Left ventricle myocardium inferior (tissue), 1 donor: ENCODE data around the gene RUFY3. TPM values are rescaled to one million over a fixed set of nuclear protein-coding genes. Genes with fewer than 3 reads are reported as not detected.

Source experiments
- DNase-seq: peaks from one replicate; pipeline ENCODE4 v3.0.0-alpha.2; 2020
- H3K27ac ChIP-seq: fragments of 200-600 bp; replicated peaks from 2 replicates; pipeline ENCODE4 v1.8.0; 2021
- H3K27me3 ChIP-seq: fragments of 200-600 bp; 2 replicates; pipeline ENCODE4 v1.8.0; 2021; ENCODE audit warnings: low read depth
- H3K36me3 ChIP-seq: fragments of 200-600 bp; 2 replicates; pipeline ENCODE4 v1.8.0; 2021
- H3K4me1 ChIP-seq: fragments of 200-600 bp; 2 replicates; pipeline ENCODE4 v1.8.0; 2021
- H3K4me3 ChIP-seq: fragments of 200-600 bp; 2 replicates; pipeline ENCODE4 v1.8.0; 2021; ENCODE audit warnings: mild to moderate bottlenecking, moderate library complexity
- H3K9me3 ChIP-seq: fragments of 200-600 bp; replicated peaks from 2 replicates; pipeline ENCODE4 v1.8.0; 2021
- CTCF ChIP-seq: fragments of 200-600 bp; IDR thresholded peaks from 2 replicates; pipeline ENCODE4 v1.8.0; 2021; ENCODE audit warnings: antibody characterized with exemption, mild to moderate bottlenecking, borderline replicate concordance
- intact Hi-C: fragments of 100-400 bp; cut with micrococcal nuclease; formaldehyde crosslinking; loops from one replicate; pipeline ENCODE4 v1.11.0; 2022
- total RNA-seq: library from RNA; stranded (reverse); fragmentation: NEBNext Ultra II Directional; extraction: Animal tissue kit (Norgen Biotek cat#: 25700); gene quantifications from one replicate; pipeline ENCODE4 v1.2.1, GENCODE V29; 2021
- donor health status: DM: no; HTN: yes; CAD: no; lungs with severe emphysema.

The RUFY3 gene
- total RNA-seq, 1 donor from 2014 or later: 20.5 TPM

DNA sequence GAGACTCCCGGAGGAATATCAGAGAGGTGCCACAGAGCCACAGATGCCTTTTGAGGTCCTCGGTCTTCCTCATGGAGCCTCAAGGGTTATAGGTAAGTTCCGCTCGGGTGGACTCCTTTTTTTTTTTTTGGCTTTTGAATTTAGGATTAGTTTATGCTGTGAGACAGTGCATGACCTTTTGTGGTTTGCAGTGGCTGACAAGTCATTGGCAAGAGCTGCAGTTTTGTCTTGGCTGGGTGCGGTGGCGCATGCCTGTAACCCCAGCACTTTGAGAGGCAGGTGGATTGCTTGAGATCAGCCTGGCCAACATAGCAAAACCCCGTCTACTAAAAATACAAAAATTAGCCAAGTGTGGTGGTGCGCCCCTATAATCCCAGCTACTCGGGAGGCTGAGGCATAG lies 122.4 kb downstream of the RUFY3 start:
- Histone ChIP-seq H3K27ac (peak overlapping the region; percentile 15), H3K4me1 (peaks cover 5% of the 10 kb centered on the region), H3K27me3 (no peaks in the 10 kb centered on the region), H3K4me3 (no peak overlapping the region), H3K36me3 (no peaks in the 10 kb centered on the region), H3K9me3 (no peaks in the 10 kb centered on the region)
- TF ChIP-seq CTCF: no peak
- no peak for DNase-seq
- intact Hi-C loops: no loop called here

DNA sequence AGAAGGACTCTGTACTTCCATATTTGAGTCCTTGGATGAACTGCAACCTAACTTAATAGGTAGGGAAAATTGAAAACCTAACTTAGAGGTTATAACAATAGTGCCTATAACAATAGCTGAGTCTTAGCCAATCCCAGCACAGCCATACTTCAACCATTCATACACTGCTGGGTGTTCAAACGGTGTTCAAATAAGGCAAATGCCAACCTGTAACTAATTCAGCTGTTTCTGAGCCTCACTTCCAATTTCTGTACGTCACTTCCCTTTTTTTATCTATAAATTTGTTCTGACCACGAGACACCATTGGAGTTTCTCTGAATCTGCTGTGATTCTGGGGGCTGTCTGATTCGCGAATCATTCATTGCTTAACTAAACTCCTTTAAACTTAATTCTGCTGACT lies 127.5 kb downstream of the RUFY3 start:
- no peaks in the 10 kb centered on the region for H3K9me3 ChIP-seq
- no peaks in the 10 kb centered on the region for H3K36me3 ChIP-seq
- H3K27ac ChIP-seq: no peak overlapping the region
- intact Hi-C loops: no loop called here
- H3K27me3 ChIP-seq: no peaks in the 10 kb centered on the region
- H3K4me1 ChIP-seq: no peaks in the 10 kb centered on the region
- TF ChIP-seq CTCF: no peak
- no peak overlapping the region for H3K4me3 ChIP-seq
- no peak for DNase-seq

DNA sequence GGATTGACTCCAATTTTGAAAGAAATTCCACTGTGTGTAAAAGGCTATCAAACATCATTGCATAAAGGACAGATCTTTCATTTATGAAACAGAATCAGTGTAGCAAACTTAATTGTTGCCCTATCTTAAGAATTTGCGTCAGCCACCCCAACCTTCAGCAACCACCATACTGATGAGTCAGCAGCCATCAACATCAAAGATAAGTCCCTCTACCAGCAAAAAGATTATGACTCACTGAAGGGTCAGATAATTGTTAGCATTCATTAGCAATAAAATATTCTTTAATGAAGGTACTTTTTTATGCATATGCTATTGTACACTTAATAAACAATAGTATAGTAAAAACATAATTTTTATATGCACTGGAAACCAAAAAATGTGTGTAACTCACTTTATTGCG lies 133.7 kb downstream of the RUFY3 start:
- no peak overlapping the region for H3K27ac ChIP-seq
- H3K4me3 ChIP-seq: no peak overlapping the region
- no peaks in the 10 kb centered on the region for H3K4me1 ChIP-seq
- TF ChIP-seq CTCF: no peak
- intact Hi-C loops: no loop called here
- H3K9me3 ChIP-seq: no peaks in the 10 kb centered on the region
- no peak for DNase-seq
- H3K27me3 ChIP-seq: no peaks in the 10 kb centered on the region
- H3K36me3 ChIP-seq: no peaks in the 10 kb centered on the region

Other genes starting within 250 kb of the RUFY3 start
- gene MUC7, start 249.8 kb upstream of the RUFY3 start, total RNA-seq: not detected
- gene AMTN, start 203.4 kb upstream of the RUFY3 start, total RNA-seq: not detected
- gene AMBN, start 129.7 kb upstream of the RUFY3 start, total RNA-seq: not detected
- 6.2 TPM for gene ENAM, start 93.2 kb upstream of the RUFY3 start, total RNA-seq
- 6.9 TPM for gene JCHAIN, start 55.5 kb upstream of the RUFY3 start, total RNA-seq
- gene UTP3, start 33.4 kb upstream of the RUFY3 start, total RNA-seq: 15.8 TPM
- gene GRSF1, start 117.9 kb downstream of the RUFY3 start, total RNA-seq: 108 TPM
- 18.3 TPM for gene MOB1B, start 180.4 kb downstream of the RUFY3 start, total RNA-seq